ENCODE data around the gene NDUFB2.
"Not testable (repeated sequence)": the region's sequence is repeated elsewhere in the genome, so short reads cannot be mapped to it uniquely, and the experiment has no call there.

NDUFB2 gene

GRCh38 chr7:140696680-140697446 is at the start of gene NDUFB2:
NDUFB2 (plus strand) TSS chr7:140696708; CDS start chr7:140696745, 37 bp downstream.
- peak; percentile 82 for DNase-seq (ENCODE audit: low read depth)

- DNase-seq (ENCODE audit: low read depth) = peak; percentile 59
These were observed 49.4 kb upstream of the NDUFB2 start for GRCh38 chr7:140646931-140647647.

- peak; percentile 60 for DNase-seq (ENCODE audit: low read depth)
These were observed 46.8 kb upstream of the NDUFB2 start for GRCh38 chr7:140649556-140650205.

GRCh38 chr7:140650367-140650766 is 46.1 kb upstream of the NDUFB2 start:
- DNase-seq (ENCODE audit: low read depth) = no peak

- DNase-seq (ENCODE audit: low read depth) = peak; percentile 81
These were observed 43.0 kb upstream of the NDUFB2 start for GRCh38 chr7:140653319-140654108.

- DNase-seq (ENCODE audit: low read depth) = no peak
These were observed 42.5 kb upstream of the NDUFB2 start for GRCh38 chr7:140654109-140654387.

- no peak for DNase-seq (ENCODE audit: low read depth)
These were observed 41.8 kb upstream of the NDUFB2 start for GRCh38 chr7:140654661-140655060.

- no peak for DNase-seq (ENCODE audit: low read depth)
These were observed 40.7 kb upstream of the NDUFB2 start for GRCh38 chr7:140655511-140656408.

- peak; percentile 61 for DNase-seq (ENCODE audit: low read depth)
These were observed 39.7 kb upstream of the NDUFB2 start for GRCh38 chr7:140656548-140657515.

DNA sequence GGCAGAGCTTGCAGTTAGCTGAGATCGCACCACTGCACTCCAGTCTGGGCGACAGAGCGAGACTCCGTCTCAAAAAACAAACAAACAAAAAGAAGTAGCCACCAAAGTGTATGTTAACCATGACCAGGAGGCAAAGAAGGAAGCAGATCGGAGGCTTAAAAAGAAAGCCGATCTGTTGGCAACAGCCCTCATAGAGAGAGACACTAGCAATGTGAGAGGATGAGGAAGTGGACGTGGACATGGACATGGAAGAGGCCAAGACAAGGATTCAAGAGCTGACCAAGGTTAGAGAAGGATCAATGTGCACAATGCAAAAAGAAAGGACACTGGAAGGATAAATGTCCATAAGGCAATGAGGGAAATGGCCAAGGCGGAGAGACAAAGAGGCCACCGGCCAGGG is 38.6 kb upstream of the NDUFB2 start:
- DNase-seq (ENCODE audit: low read depth) = no peak

DNA sequence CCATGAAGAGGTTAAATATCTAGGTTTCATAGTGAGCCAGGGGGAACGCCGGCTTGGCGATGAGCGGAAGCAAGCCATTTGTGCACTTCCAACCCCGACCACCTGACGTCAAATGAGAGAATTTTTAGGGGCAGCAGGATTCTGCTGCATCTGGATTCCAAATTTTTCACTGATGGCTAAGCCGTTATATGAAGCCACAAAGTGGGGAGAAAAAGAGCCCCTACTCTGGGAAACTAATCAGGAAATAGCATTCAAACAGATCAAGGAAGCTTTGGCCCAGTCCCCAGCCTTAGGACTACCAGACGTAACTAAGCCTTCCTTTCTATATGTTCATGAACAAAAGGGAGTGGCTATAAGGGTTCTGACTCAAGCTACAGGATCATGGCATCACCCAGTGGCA is 36.7 kb upstream of the NDUFB2 start:
- peak; percentile 52 for DNase-seq (ENCODE audit: low read depth)

DNA sequence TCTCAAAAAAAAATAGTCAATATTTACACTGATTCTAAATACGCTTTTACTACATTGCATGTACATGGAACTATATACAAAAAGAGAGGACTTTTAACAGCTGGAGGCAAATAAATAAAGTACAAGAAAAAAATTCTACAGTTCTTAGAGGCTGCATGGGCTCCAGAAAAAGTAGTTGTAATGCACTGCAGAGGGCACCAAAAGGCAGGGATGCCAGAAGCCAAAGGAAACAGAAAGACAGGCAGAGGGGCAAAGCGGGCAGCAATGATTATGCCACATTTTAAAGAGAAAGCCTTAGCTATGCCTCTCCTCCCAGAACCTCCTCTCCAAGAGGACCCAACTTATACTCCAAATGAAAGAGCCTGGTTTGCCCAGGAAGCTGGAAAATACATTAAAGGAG is 35.4 kb upstream of the NDUFB2 start:
- peak; percentile 43 for DNase-seq (ENCODE audit: low read depth)

GRCh38 chr7:140662938-140663337 is 33.6 kb upstream of the NDUFB2 start:
- not testable (repeated sequence) for DNase-seq (ENCODE audit: low read depth)

DNA sequence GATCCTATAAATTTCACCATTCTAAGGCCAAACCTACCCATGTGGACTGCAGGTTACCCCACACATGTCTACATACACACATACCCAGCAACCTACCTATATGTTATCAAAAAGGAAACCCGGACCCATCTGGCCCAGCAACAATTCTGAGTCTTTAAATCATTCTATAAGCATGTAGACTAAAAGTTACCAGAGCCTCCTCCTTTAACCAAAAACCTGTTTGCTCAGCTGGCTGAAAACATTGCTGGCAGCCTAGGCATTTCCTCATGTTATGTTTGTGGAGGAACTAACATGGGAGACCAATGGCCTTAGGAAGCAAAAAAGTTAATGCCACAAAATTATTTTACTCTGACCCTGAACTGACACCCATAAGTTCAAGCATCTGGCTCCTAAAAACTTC is 29.0 kb upstream of the NDUFB2 start:
- DNase-seq (ENCODE audit: low read depth) = peak; percentile 24

DNA sequence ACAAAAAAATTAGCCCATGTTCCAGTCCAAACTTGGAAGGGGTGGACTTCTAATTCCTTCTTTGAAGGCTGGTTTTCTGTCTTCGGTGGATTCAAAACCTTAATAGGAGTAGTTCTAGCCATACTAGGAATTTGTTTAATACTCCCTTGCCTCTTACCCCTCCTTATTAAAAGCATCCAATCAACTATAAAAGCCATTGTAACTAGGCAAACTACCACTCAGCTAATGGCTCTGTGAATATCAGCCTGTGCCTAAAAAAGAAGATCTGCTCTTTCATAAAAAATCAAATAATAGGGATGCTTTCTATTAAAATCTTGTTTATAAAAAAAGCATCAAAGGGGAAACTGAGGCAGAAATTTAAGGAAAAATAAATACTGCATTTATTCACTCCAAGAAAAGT is 27.9 kb upstream of the NDUFB2 start:
- DNase-seq (ENCODE audit: low read depth) = no peak

DNA sequence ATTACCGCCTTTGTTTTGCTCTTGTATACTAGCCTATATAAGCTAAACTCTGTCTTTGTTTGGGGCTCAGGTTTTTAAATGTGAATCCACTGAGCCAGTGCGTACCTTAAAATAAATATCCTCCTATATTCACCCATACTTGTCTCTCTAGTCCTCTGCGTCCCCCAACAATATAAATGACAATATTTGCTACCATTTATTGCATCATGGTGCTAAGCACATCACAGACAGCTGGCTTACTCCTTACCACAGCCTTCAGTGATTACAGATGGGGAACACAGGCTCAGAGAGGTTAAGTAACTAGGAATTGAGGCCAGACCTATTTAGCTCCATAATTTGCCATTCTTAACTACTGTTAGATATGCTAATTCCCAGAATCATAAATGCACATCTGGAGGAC is 27.2 kb upstream of the NDUFB2 start:
- DNase-seq (ENCODE audit: low read depth) = no peak

GRCh38 chr7:140669862-140670261 is 26.6 kb upstream of the NDUFB2 start:
- DNase-seq (ENCODE audit: low read depth) = not testable (repeated sequence)

DNA sequence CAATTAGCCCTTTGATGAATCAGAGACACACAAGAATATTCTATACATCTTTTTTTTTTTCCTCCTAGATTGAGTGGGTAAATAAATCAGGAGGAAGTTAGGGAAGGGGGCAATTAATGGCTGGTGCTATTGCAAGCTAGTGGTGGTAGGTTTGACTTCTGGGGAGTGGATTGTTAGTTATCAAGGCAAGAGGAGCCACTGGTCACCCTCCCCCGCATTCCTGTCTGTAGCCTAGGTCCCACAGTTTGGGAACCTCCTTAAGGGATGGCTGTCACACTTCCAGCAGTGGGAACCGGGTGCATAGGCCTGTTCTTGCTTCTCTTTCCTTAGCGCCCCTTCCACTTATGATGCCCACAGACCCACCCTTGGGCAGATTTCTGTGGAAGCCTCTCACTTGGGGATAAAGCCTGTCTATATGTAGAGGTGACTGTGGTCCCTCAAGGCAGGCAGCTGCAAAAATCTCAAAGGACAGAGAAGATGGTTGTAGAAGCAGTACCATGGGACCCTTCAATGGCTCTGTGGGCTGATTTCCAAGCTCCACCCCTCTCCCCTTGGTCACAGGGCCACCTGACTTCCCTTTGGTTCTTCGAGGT is 26.1 kb upstream of the NDUFB2 start:
- no peak for DNase-seq (ENCODE audit: low read depth)

- no peak for DNase-seq (ENCODE audit: low read depth)
These were observed 24.5 kb upstream of the NDUFB2 start for GRCh38 chr7:140671966-140672365.
